VCaP (cell line): ENCODE data around the gene LTBP2.
A peak's percentile ranks its signal among the peaks of the same experiment; 100 is the strongest.

ENCODE experiments used
- H3K27ac ChIP-seq: fragments of 450-650 bp; 2 replicates; pipeline ENCODE4 v1.5.1; 2017
- CTCF ChIP-seq: fragments of 450-650 bp; conservative IDR thresholded peaks from 2 replicates; pipeline ENCODE4 v1.5.1; 2017; ENCODE audit warnings: mild to moderate bottlenecking, moderate library complexity

The LTBP2 gene

GRCh38 chr14:74573421-74574089 lies 38.5 kb downstream of the LTBP2 start:
- peak overlapping the region; percentile 70; the same call in 1 of the 2 replicates for H3K27ac ChIP-seq
- TF ChIP-seq CTCF = no peak; the same call in 1 of the 2 replicates

GRCh38 chr14:74572726-74573301 lies 39.2 kb downstream of the LTBP2 start:
- peak overlapping the region; percentile 70 for H3K27ac ChIP-seq
- TF ChIP-seq CTCF = no peak

- H3K27ac ChIP-seq = peak overlapping the region; percentile 70
- TF ChIP-seq CTCF = no peak
Measured at GRCh38 chr14:74571901-74572725, 39.9 kb downstream of the LTBP2 start.

GRCh38 chr14:74571441-74571841 lies 40.6 kb downstream of the LTBP2 start:
- peak overlapping the region; percentile 70 for H3K27ac ChIP-seq
- no peak for TF ChIP-seq CTCF

- no peak for TF ChIP-seq CTCF
- H3K27ac ChIP-seq = no peak overlapping the region
Measured at GRCh38 chr14:74570696-74571095, 41.3 kb downstream of the LTBP2 start.

- H3K27ac ChIP-seq = no peak overlapping the region
- TF ChIP-seq CTCF = no peak
Measured at GRCh38 chr14:74569806-74570591, 42.0 kb downstream of the LTBP2 start.

- no peak overlapping the region for H3K27ac ChIP-seq
- no peak for TF ChIP-seq CTCF
Measured at GRCh38 chr14:74569387-74569786, 42.6 kb downstream of the LTBP2 start.
